SIG-M5 treated with dmso at 0.1 percent for 504 hours (cell line): Measurements from ENCODE around the gene ZNF302.
"Not testable (repeated sequence)": the region's sequence is repeated elsewhere in the genome, so short reads cannot be mapped to it uniquely, and the experiment has no call there.

Experiments
- DNase-seq: peaks from one replicate; lab custom pipeline; 2025; ENCODE audit not compliant: unreplicated experiment; lab: John Stamatoyannopoulos, UW

ZNF302 gene

DNA sequence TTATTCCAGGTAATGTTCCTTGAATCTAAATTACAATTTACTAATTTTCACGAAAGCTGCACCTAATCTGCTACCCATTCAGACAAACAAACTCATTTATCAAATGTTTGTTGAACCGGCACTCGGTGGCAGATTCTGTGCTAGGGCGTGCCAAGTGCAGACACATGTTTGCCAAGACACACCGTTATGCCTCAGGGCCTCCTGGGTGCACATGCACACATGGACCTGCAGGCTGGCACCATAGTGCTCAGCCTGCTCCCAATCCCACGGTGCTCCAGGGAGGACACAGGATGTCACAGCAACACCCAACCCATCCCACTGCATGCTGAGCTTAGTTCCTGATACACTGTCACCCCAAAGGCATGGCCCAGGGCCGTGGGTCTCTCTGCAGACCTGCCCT, 8.2 kb upstream of the ZNF302 start:
- DNase-seq, result no peak

DNA sequence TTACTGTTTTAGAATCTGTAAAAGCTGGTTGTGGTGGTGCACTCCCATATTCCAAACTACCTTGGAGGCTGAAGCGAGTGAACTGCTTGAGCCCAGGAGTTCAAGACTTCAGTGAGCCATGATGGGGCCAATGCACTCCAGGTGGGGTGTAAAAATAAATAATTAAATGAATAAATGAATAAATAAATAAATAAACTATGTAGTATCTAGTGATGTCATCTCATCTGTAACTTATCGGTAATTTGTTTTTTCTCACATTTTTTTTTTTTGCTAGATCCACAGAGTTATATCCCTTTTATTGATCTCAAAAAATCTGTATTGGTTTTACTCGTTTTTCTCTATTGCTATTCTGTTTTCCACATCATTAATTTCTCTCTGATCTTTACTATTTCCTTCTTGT, 5.5 kb upstream of the ZNF302 start:
- DNase-seq, result no peak

DNA sequence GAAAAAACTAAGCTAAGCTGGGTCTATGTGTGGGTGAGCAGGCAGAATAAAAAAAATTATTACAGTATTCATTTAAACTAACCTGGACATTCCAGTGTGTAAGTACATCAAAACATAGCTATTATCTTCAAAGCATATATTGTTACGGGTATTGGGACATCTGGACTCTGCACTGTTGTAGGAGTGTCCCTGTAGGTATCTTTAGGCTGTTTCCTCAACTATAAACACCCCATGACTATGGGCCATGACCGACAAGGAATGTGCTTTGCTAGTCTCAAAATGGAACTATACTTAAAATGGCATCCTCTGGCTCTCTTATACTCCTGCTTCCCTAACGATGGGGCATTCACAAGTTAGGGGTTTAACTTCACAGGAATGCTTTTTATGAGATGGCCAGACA, 3.9 kb upstream of the ZNF302 start:
- DNase-seq, result no peak

DNA sequence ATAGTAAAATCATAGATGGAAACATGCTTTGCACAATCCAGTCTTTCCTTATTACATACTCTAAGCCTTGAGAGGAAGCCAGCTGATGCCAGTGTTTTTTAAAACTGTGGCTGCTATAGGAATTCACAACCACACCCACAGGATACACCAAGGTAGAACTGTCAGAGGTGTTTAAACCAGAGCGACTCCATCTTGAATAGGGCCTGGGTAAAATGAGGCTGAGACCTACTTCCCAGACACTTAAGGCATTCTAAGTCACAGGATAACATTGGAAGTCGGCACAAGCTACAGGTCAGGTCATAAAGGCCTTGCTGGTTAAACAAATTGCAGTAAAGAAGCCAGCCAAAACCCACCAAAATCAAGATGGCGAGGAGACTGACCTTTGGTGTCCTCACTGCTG, 2.2 kb upstream of the ZNF302 start:
- DNase-seq, result no peak

DNA sequence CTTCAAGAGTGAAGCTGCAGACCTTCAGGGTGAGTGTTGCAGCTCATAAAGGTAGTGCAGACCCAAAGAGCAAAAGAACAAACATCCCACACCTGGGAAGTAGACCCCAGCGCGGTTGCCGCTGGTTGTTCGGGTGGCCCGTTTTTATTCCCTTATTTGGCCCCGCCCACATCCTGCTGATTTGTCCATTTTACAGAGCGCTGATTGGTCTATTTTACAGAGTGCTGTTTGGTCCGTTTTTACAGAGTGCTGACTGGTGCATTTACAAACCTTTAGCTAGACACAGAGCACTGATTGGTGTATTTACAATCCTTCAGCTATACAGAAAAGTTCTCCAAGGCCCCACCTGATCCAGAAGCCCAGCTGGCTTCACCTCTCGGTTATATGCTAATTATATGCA, 1.6 kb upstream of the ZNF302 start:
- DNase-seq, result no peak

DNA sequence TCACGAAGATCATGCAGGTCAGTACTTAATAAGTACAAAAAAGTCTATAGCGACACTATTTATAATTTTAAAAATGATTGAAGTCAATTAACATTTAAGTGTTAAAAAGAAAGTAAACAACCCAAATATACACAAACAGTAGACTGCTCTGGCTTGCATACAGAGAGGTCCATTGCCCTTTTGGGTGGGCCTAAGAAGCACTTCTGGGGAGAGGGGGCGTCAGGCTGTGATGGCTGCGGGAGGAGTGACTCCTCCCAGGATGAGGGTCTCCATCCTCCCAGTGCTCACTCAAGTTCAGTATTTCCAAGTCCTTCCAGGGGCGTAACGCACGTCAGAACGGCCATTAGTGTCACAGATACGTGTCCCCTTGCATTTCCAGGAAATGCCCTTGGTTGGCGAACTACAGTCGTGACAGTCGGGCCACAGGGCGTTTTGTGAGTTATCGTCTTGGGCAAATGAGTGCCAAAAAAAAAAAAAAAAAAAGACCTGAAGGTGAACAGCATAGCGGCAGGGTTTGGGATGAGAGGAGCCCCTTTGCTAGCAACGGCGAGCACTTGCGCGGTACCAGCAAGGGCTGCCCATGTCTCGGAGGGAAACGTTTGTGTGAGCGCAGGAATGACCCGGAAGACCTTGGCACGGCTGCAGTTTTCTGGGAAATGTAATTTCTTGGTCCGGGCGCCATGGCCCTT, 637 bp upstream of the ZNF302 start, which contains the start of gene SCGB2B2:
Gene SCGB2B2, minus strand, starts transcription at position 463 of the 689 bp plus-strand sequence. CDS start 82,596 bp downstream, outside the sequence.
- DNase-seq, result peak; percentile 84

DNA sequence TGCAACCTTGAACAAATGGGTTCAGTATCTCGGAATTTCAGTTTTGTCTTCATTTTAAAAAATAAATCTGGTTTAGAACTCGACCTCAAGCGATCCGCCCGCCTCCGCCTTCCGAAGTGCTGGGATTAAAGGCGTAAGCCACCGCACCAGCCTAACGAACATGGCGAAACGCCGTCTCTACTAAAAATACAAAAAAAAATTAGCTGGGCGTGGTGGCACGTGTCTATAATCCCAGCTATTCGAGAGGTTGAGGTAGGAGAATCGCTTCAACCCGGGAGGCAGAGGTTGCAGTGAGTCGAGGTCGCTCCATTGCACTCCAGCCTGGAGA, 571 bp downstream of the ZNF302 start:
- no peak for DNase-seq

DNA sequence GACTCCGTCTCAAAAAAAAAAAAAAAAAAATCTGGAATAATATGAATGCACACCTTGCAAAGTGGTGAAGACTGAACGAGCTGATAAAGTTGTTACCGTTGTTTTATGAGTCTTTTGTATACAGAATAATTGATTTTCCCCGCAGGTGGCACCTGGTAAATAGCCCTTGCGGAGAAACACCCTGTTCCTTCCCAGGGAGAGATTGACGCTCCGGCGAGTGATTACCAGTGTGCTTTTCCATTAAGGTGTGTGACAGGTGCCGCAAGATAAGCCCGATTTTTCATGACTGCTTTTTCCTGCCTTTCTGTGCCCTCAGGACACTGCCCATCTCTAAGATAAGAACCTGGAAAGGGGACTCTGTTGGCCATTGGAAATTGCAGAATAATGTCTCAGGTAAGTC, 943 bp downstream of the ZNF302 start:
- no peak for DNase-seq

DNA sequence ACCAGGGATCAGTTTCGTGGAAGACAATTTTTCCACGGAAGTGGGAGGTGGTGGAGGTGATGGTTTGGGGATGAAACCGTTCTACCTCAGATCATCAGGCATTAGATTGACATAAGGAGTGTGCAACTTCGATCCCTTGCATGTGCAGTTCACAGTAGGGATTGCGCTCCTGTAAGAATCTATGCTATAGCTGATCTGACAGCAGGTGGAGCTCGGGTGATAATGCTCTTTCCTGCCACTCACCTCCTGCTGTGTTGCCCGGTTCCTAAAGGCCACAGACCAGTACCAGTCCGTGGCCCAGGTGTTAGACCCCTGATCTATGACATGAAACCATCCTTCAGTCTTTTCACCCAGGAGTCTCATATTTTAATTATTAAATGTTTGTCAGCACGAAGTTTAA, 4.0 kb downstream of the ZNF302 start:
- DNase-seq, result no peak

DNA sequence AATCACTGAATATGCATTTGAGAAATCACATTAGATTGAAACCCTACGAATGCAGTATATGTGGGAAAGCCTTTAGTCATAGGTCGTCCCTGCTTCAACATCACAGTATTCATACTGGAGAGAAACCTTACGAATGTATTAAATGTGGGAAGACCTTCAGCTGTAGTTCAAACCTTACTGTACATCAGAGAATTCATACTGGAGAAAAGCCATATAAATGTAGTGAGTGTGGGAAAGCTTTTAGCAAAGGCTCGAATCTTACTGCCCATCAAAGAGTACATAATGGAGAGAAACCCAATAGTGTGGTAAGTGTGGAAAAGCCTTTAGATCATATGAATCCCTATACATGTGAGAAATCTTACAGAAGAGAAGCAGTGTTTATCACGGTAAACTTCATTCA, 7.8 kb downstream of the ZNF302 start:
- not testable (repeated sequence) for DNase-seq

DNA sequence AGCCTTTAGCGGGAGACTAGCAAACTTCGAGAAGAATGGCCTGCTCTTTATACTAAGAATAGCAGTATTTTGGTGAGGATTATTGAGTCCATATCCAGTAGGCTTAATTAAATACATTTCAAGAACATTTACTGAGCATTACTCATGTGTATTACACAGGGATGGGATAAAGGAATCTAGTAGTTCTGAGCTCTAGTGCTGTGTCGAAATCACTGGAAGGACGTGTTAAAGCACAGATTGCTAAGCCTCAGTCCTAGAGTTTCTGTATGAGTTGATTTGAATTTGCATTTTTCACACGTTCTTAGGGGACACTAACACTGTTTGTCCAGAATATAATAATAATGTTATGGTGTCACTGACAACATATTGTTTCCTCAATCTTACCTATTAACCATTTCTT, 9.0 kb downstream of the ZNF302 start:
- no peak for DNase-seq

DNA sequence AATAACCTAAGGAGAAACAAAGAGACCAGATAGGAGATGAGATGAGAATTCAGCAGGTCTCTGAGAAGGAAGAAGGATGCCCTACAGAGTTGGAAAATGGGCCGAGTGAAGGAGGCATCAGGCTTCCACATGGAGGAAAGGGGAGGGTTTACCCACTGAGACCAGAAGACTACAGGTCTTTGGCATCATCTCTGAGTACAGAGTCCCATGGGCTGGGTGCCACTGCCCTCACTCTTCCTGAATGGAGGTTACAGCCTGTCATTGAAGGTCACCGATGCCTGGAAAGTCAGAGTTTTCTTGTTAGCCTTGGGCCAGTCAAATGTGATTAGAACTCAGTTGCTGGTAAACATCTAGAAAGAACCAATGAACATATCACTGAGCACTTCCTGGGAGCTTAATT, 9.9 kb downstream of the ZNF302 start:
- DNase-seq, result no peak

DNA sequence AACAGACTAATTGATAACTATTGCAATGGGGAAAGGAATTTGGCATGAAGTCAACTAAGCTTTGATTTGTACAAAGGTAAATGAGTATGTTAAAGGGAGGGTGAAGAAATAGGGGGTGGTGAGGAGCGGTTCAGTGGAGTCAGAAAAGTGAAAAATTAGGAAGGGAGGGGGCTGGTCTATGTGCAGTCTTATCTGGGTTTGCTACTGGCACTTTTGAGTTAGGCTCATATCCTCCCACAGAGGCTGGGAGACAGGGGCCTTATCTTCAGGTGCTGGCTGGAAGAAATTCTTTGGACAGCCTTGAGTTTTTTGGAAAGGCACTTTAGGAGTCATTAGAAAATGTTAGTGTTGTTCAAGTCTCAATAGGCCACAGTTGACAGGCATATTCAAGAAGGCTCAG, 11.1 kb downstream of the ZNF302 start:
- DNase-seq, result no peak

DNA sequence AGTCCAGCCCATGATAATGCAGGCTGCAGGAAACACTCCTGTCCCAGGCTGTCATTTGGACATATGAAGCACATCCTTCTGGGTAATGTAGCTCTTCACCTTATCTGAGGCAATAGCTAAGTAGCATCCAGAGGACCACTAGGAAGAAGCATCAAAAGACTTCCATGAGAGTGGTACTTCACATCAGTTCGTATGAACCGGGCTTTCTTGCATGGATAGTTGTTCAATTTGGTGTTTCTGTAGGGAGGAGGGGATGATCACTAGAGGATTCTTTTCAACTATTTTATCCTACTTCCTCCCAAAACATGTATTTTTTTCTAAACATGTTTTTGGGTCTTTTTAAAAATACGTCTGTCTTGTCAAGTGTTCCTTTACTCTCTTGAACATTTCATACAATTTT, 12.9 kb downstream of the ZNF302 start:
- DNase-seq, result no peak

DNA sequence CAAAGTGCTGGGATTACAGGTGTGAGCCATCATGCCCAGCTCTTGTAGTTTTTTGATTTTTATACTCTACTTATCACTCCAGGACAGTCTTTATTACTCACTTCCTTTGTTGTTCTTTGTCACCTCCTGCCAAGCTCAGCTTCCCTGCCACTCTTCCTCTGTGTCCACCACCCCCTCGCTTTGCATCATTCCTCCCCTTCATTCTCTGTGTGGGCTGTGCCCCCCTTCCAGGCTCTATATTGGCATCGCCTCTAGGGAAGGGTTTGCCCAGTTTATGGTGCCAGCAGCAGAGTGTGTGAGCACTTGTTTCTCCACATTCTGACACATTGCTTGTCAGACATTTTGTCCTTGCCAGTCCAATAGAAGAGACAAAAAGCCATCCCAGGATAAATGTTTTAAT, 15.1 kb downstream of the ZNF302 start:
- DNase-seq, result no peak

DNA sequence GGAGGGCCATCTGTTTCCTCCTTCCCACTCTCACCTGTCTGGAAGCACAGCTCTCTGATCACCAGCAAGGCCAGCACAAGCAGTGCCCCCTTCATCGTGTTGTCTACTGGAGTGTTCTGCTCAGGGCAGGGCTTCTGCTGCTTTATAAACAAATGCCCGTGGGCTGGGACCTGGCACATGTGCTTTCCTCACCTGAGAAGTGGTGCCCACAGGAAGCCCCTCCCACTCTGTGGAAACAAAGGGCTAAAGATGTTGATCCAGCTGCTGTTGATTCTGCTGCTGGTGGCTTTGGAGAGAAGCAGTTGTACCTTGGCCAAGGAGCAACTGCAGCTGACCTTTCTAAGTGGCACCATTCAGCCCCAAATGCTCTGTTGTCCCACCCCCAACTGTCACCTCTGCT, 30.2 kb downstream of the ZNF302 start:
- DNase-seq, result no peak

DNA sequence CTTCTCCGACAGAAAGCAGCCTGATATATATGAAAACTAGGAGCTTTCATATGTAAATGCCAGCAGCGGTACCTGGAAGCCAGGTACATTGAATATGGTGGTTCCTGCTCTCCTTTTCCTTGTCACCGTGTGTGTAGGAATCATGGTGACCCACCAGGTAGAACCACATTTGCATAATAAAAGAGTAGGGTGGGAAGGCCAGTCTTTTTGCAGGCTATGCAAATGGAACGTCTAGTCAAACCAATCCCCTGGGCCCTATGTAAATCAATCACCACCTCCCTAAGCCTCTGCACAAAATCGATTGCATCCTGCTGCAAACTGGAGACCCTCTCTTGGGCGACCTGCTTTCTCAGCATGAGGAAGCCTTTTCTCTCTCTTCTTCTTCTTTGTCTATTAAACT, 34.4 kb downstream of the ZNF302 start:
- DNase-seq, result no peak

DNA sequence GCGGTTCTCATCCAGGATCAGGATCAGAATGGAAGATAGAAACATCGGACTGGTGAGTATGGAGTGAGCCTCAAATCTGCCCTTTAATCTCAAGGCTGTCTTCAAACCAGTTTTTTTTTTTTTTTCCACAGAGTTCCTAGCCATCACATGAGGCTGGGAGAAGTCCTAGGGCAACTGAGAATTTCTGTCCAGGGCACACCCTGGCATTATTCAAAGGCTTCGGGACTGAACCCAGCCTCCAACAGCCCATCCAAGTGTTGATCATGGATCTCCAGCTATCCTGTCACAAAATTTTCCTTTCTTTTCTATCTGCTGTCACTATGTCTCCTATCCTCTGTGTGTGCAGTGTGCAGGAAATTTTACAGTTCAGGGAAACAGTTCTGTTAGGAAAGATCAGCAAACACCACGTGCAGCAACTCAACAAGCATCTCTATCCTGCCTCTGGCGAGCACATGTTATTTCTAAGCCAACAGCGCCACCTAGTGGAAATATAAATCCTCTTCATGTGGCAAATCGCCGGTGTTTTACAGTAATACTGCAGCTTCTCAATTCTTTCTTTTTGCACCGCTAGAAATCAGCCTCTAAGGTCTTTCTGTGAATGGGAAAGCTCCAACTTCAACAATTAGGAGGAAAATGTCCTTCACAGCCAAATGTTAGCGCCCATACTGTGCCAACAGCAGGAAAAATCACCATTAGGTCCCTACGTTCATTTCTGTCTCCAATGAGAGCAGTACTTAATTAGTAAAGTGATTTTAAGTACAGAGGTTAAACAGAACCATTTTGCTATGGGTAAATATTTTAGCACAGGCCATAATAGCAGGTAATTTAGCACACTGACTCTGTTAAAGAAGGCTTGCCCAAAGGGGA, 35.1 kb downstream of the ZNF302 start:
- peak; percentile 73 for DNase-seq

DNA sequence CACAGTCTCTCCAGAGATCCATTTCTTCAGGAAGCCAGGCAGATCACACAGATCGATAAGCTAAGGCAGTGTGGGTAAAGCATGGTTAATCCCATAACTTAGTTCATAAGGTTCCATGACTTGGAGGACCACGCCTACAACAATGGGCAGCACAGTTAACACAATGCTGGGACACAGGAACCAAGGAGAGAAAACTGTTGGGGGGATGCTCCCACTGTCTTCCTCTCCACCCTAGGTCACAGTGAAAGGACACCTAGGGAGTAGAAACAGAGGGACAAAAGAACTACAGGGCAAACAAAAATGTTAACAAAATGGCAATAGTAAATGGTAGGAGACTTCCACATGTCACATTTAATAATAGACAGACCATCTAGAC, 35.8 kb downstream of the ZNF302 start:
- DNase-seq, result no peak

DNA sequence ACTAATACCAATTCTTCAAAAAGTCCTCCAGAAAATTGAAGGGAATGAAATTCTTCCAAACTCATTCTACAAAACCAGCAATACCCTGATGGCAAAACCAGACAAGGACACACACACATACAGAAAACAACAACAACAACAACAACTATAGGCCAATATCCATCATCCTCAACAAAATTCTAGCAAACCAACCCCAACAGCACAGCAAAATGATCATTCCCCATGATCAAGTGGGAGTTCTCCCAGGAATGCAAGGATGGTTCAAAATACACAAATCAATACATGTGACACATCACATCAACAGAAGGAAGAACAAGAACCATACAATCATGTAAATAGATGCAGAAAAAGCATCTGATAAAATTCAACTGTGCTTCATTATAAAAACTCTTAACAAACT, 37.9 kb downstream of the ZNF302 start:
- no peak for DNase-seq

DNA sequence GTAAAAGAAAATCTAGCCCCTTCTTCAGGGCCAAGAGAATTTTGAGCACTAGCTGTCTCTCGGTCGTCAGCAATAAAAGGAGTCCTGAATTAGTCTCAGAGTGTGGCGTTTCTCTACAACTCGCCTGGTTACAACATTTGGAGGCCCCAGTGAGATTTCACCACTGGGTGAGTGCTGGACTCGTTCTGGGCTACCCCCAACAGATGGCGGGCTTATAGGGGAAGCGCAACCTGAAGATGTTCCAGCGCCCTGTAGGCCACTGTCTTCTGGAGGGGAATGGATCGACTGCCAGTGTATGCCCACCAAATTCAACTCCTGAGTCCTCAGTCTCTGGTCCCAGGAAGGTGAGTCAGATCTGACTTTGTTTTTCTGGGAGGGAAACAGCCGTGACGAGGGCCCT, 44.9 kb downstream of the ZNF302 start:
- DNase-seq, result no peak

DNA sequence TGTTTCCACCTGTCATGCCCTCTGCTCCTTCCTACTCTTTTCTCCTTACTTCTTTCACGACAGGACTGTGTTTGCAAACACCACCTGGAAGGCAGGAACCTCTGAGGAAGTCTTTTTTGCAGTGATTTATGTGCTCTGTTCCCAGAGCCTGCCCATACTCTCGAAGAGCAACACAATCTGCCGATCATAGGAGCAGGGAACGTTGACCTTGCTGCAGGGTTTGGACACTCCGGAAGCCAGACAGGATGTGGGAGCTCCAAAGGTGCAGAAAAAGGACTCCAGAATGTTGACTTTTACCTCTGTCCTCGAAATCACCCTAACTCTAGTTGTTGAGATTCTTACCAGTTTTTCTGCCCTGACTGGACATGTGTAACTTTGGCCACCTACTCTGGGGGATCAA, 47.9 kb downstream of the ZNF302 start:
- DNase-seq, result no peak
